ENCODE measurements around the gene MGAT5B. TPM values are rescaled to one million over a fixed set of nuclear protein-coding genes. Genes with fewer than 3 reads are reported as not detected.

MGAT5B gene
- total RNA-seq, 1 experiment from 2014 or later = 5.3 TPM

- DNase-seq (ENCODE audit: low spot score) = no peak
These were observed 57.3 kb downstream of the MGAT5B start for GRCh38 chr17:76925441-76925891.

- DNase-seq (ENCODE audit: low spot score) = no peak
These were observed 58.1 kb downstream of the MGAT5B start for GRCh38 chr17:76926237-76926866.

- no peak for DNase-seq (ENCODE audit: low spot score)
These were observed 59.4 kb downstream of the MGAT5B start for GRCh38 chr17:76927577-76927976.

GRCh38 chr17:76927982-76928381, 59.8 kb downstream of the MGAT5B start:
- no peak for DNase-seq (ENCODE audit: low spot score)

- DNase-seq (ENCODE audit: low spot score) = no peak
These were observed 60.9 kb downstream of the MGAT5B start for GRCh38 chr17:76929148-76929547.

- DNase-seq (ENCODE audit: low spot score) = no peak
These were observed 61.4 kb downstream of the MGAT5B start for GRCh38 chr17:76929601-76930000.

- no peak for DNase-seq (ENCODE audit: low spot score)
These were observed 61.9 kb downstream of the MGAT5B start for GRCh38 chr17:76930107-76930506.

GRCh38 chr17:76932402-76933333, 64.5 kb downstream of the MGAT5B start:
- DNase-seq (ENCODE audit: low spot score) = no peak

GRCh38 chr17:76934561-76935320, 66.5 kb downstream of the MGAT5B start:
- no peak for DNase-seq (ENCODE audit: low spot score)

GRCh38 chr17:76935331-76935730, 67.1 kb downstream of the MGAT5B start:
- DNase-seq (ENCODE audit: low spot score) = no peak

- DNase-seq (ENCODE audit: low spot score) = no peak
These were observed 69.0 kb downstream of the MGAT5B start for GRCh38 chr17:76937238-76937637.

GRCh38 chr17:76938009-76938408, 69.8 kb downstream of the MGAT5B start:
- no peak for DNase-seq (ENCODE audit: low spot score)

GRCh38 chr17:76940295-76940694, 72.1 kb downstream of the MGAT5B start:
- no peak for DNase-seq (ENCODE audit: low spot score)

GRCh38 chr17:76940738-76941350, 72.6 kb downstream of the MGAT5B start:
- DNase-seq (ENCODE audit: low spot score) = no peak

- DNase-seq (ENCODE audit: low spot score) = no peak
These were observed 75.0 kb downstream of the MGAT5B start for GRCh38 chr17:76943202-76943601.

GRCh38 chr17:76943781-76944213, 75.6 kb downstream of the MGAT5B start:
- no peak for DNase-seq (ENCODE audit: low spot score)

GRCh38 chr17:76944477-76944876, 76.3 kb downstream of the MGAT5B start:
- no peak for DNase-seq (ENCODE audit: low spot score)

- no peak for DNase-seq (ENCODE audit: low spot score)
These were observed 78.0 kb downstream of the MGAT5B start for GRCh38 chr17:76946111-76946771.

- no peak for DNase-seq (ENCODE audit: low spot score)
These were observed 78.5 kb downstream of the MGAT5B start for GRCh38 chr17:76946772-76947135.

- no peak for DNase-seq (ENCODE audit: low spot score)
These were observed 79.1 kb downstream of the MGAT5B start for GRCh38 chr17:76947309-76947708.

GRCh38 chr17:76947771-76948170, 79.6 kb downstream of the MGAT5B start:
- DNase-seq (ENCODE audit: low spot score) = no peak

Measured in H4 (cell line).